Skin of body (tissue), 3 donors: ENCODE results near the gene TRAFD1. TPM values are rescaled to one million over a fixed set of nuclear protein-coding genes. Genes with fewer than 3 reads are reported as not detected.

Experiments used
- DNase-seq: peaks from one replicate; lab custom pipeline; 2025; lab: John Stamatoyannopoulos, UW
- small RNA-seq: library from RNA; depleted of rRNA; stranded (forward); fragments of <200 nt; gene quantifications from one replicate; pipeline ENCODE3, GENCODE V24; 2014; ENCODE audit warnings: low replicate concordance
- total RNA-seq: library from RNA; depleted of rRNA; stranded (reverse); fragments of >200 nt; gene quantifications from one replicate; pipeline ENCODE4 v1.2.3, GENCODE V29; 2014

Gene TRAFD1
- total RNA-seq, 1 donor from 2014 or later = 30.9 TPM

DNA sequence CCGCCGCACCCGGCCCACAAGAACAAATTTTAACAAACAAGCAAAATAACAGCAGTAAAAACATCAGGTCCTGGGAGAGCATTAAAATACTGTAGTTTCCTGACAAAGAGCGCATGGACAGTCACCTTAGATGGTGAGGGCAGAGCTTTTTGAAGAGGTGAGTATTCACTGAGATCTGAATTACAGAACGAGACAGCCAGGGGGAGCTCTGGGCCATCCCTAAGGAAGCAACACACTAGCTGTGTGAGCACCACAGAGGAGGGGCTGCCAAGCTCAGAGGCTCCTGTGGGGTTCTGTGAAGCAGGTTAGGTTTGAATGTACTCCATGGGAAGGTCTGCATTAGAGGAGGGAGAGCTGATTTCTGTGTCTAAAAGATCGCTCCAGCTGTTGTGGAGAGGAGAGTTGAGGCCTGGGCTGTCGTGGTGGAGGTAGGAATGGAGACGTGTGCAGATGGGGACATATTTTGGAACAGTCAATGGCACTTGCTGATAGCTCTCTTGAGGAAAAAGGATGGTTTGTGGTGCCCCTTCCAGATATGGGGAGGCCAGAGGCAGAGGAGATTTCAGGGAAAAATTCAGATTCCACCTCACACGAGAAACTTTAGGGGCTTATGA lies 72.9 kb downstream of the TRAFD1 start:
- DNase-seq = peak; percentile 6

DNA sequence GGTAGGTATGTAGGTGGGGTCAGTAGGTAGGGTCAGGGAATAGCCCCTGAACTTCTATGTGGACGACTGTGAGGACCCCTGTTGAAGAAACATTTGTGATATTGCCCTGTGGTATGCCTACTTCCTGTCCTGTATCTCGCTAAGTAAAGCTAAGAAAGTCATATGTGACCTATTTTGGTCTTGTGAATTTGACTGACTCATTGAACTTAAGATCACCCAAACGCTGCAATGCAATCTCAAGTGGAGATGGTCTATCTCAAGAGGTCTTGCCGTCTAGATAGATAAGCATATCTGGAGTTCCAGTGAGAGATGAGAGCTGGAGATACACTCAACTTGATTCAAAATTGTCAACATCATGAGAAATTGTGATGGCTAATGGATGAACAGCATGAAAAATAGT lies 73.8 kb downstream of the TRAFD1 start:
- DNase-seq = no peak

Small RNAs within 50 kb of the gene (small RNA-seq; reads per million reads assigned to genes)
- gene RF00019 = not detected

Other genes starting within 250 kb of the TRAFD1 start
- 18.7 TPM for gene TMEM116, start 112.4 kb upstream of the TRAFD1 start, total RNA-seq
- gene ERP29, start 112.1 kb upstream of the TRAFD1 start, total RNA-seq = 42.7 TPM
- 35.6 TPM for gene NAA25, start 16.8 kb upstream of the TRAFD1 start, total RNA-seq